C4-2B (cell line): ENCODE measurements around the gene MRPL20.

ENCODE experiments used
- CTCF ChIP-seq: fragments of 450-650 bp; conservative IDR thresholded peaks from 2 replicates; pipeline ENCODE4 v1.5.1; 2017; ENCODE audit warnings: mild to moderate bottlenecking
- ZFX ChIP-seq: fragments of 450-650 bp; IDR thresholded peaks from 2 replicates; pipeline ENCODE4 v1.6.1; 2017

- TF ChIP-seq ZFX = no peak
- TF ChIP-seq CTCF = no peak
Observed at GRCh38 chr1:1359308-1359663, 47.8 kb downstream of the MRPL20 start.
